ENCODE results near the gene SCNN1A.

The SCNN1A gene

GRCh38 chr12:6405963-6406362 lies 30.6 kb upstream of the SCNN1A start:
- TF ChIP-seq SIN3A (IDR thresholded peaks at IDR 0.05; ENCODE audit: borderline replicate concordance, insufficient read depth, low read length), result no peak
- no peak for TF ChIP-seq POLR2AphosphoS5 (IDR thresholded peaks at IDR 0.05; ENCODE audit: low read depth, low read length)
- no peak for TF ChIP-seq REST (IDR thresholded peaks at IDR 0.05; ENCODE audit: insufficient read depth in 1 of 2, low read depth in 2 of 2, low read length in 2 of 2)
- no peak for TF ChIP-seq FOXP2 (optimal IDR thresholded peaks at IDR 0.05; ENCODE audit: borderline replicate concordance, extremely low read depth, extremely low read length, insufficient read depth)
- no peak for TF ChIP-seq TAF1 (IDR thresholded peaks at IDR 0.05; ENCODE audit: borderline replicate concordance, insufficient read depth, low read length)

- TF ChIP-seq POLR2AphosphoS5 (IDR thresholded peaks at IDR 0.05; ENCODE audit: low read depth, low read length) (no peak), REST (IDR thresholded peaks at IDR 0.05; ENCODE audit: insufficient read depth in 1 of 2, low read depth in 2 of 2, low read length in 2 of 2) (no peak), FOXP2 (optimal IDR thresholded peaks at IDR 0.05; ENCODE audit: borderline replicate concordance, extremely low read depth, extremely low read length, insufficient read depth) (no peak), SIN3A (IDR thresholded peaks at IDR 0.05; ENCODE audit: borderline replicate concordance, insufficient read depth, low read length) (no peak), TAF1 (IDR thresholded peaks at IDR 0.05; ENCODE audit: borderline replicate concordance, insufficient read depth, low read length) (no peak)
Observed at GRCh38 chr12:6404390-6404789, 29.0 kb upstream of the SCNN1A start.

GRCh38 chr12:6399884-6400644 lies 24.7 kb upstream of the SCNN1A start:
- TF ChIP-seq SIN3A (IDR thresholded peaks at IDR 0.05; ENCODE audit: borderline replicate concordance, insufficient read depth, low read length) (no peak), REST (IDR thresholded peaks at IDR 0.05; ENCODE audit: insufficient read depth in 1 of 2, low read depth in 2 of 2, low read length in 2 of 2) (no peak), FOXP2 (optimal IDR thresholded peaks at IDR 0.05; ENCODE audit: borderline replicate concordance, extremely low read depth, extremely low read length, insufficient read depth) (no peak), TAF1 (IDR thresholded peaks at IDR 0.05; ENCODE audit: borderline replicate concordance, insufficient read depth, low read length) (no peak), POLR2AphosphoS5 (IDR thresholded peaks at IDR 0.05; ENCODE audit: low read depth, low read length) (no peak)

- no peak for TF ChIP-seq FOXP2 (optimal IDR thresholded peaks at IDR 0.05; ENCODE audit: borderline replicate concordance, extremely low read depth, extremely low read length, insufficient read depth)
- TF ChIP-seq REST (IDR thresholded peaks at IDR 0.05; ENCODE audit: insufficient read depth in 1 of 2, low read depth in 2 of 2, low read length in 2 of 2), result no peak
- TF ChIP-seq SIN3A (IDR thresholded peaks at IDR 0.05; ENCODE audit: borderline replicate concordance, insufficient read depth, low read length), result no peak
- TF ChIP-seq TAF1 (IDR thresholded peaks at IDR 0.05; ENCODE audit: borderline replicate concordance, insufficient read depth, low read length), result no peak
- no peak for TF ChIP-seq POLR2AphosphoS5 (IDR thresholded peaks at IDR 0.05; ENCODE audit: low read depth, low read length)
Observed at GRCh38 chr12:6396031-6396430, 20.7 kb upstream of the SCNN1A start.

Data from PFSK-1 (cell line).